Ovary (tissue), 9 donors: ENCODE results near the gene MAP4K2. TPM values are rescaled to one million over a fixed set of nuclear protein-coding genes. Genes with fewer than 3 reads are reported as not detected.

ENCODE experiments used
- DNase-seq, 5 donors: peaks; one replicate each; pipeline ENCODE4 v3.0.0-alpha.2; 2019 to 2020
- H3K27ac ChIP-seq, 2 donors: fragments of 200-600 bp; one replicate each; pipeline versions ENCODE4 v1.5.1 to v1.8.0; 2019 to 2022
- H3K27me3 ChIP-seq: fragments of 200-600 bp; one replicate; pipeline ENCODE4 v1.8.0; 2022
- H3K36me3 ChIP-seq: fragments of 200-600 bp; sonication (generic); one replicate; pipeline ENCODE4 v1.5.1; 2019
- H3K4me1 ChIP-seq: one replicate; pipeline ENCODE4 v1.8.1; 2013; ENCODE audit warnings: mild to moderate bottlenecking, moderate library complexity; ENCODE audit not compliant: insufficient read depth
- H3K4me3 ChIP-seq: fragments of 200-600 bp; sonication (generic); one replicate; pipeline ENCODE4 v1.5.1; 2017
- H3K9me3 ChIP-seq, 2 donors: fragments of 200-600 bp in 1 of 2; sonication (generic) in 1 of 2; one replicate each; pipeline versions ENCODE4 v1.5.1 to v1.8.1; 2013 to 2019; ENCODE audit warnings: mild to moderate bottlenecking in 1 of 2, moderate library complexity in 1 of 2
- EP300 ChIP-seq: sonication (generic); formaldehyde crosslinking; IDR thresholded peaks from one replicate; pipeline ENCODE4 v1.6.1; 2017; ENCODE audit warnings: antibody characterized with exemption
- POLR2A ChIP-seq: fragments of 450-650 bp; IDR thresholded peaks from one replicate; pipeline ENCODE4 v1.6.1; 2017; ENCODE audit warnings: antibody characterized with exemption, mild to moderate bottlenecking, moderate library complexity
- whole genome bisulfite sequencing, 3 donors: extraction: QIAGEN DNeasy Blood & Tissue Kit in 1 of 3; methylation state at CpG; one replicate each; pipeline versions ENCODE4 v1.1.5 to v1.1.7; 2013 to 2017; 5-methylcytosine and 5-hydroxymethylcytosine counted together
- intact Hi-C, 4 donors: fragments of 100-400 bp; cut with DNase I; formaldehyde crosslinking; loops; one replicate each; pipeline versions ENCODE4 v1.11.0 to v1.15.1; 2022 to 2023
- polyA plus RNA-seq, 2 donors: library from polyadenylated mRNA; stranded (reverse); fragments of 200-250 nt in 1 of 2; fragments of 350-450 nt in 1 of 2; fragmentation: Illumina TruSeq in 1 of 2; extraction: RNeasy Lipid Tissue Mini Kit (QIAGEN cat#74804) in 1 of 2; gene quantifications; one replicate each; pipeline ENCODE4 v1.2.3, GENCODE V29; 2013 to 2014
- total RNA-seq, 7 donors: library from RNA; depleted of rRNA in 2 of 7; stranded (reverse); fragments of >200 nt in 2 of 7; fragmentation: NEBNext Ultra II Directional in 3 of 7; extraction: Animal tissue kit (Norgen Biotek cat#: 25700) in 3 of 7; gene quantifications; one replicate each; pipeline versions ENCODE4 v1.1.0 to v1.2.4, GENCODE V29; 2016 to 2023
- TF ChIP-seq, protein P1 (sequence below), 3 donors: fragments of 450-650 bp in 2 of 3; fragments of 200-600 bp in 1 of 3; IDR thresholded peaks; one replicate each; pipeline versions ENCODE4 v1.5.1 to v1.8.0; 2016 to 2022; ENCODE audit warnings: antibody characterized with exemption in 3 of 3, mild to moderate bottlenecking in 1 of 3
- donor health status: DM: no; HTN: no; CAD: no; lungs with moderate emphysema.
- donor health status: DM: no; HTN: no; CAD: no.
- donor health status: Bipolar disorder and iron deficiency.
- donor health status: DM: yes; HTN: yes; CAD: no.
- donor health status: DM: no; HTN: no; CAD: no.
- donor health status: DM: yes; HTN: yes; CAD: no.

MAP4K2 gene
- total and polyA plus RNA-seq, 9 donors = 2.3 to 15.5 (median 11.4) TPM

DNA sequence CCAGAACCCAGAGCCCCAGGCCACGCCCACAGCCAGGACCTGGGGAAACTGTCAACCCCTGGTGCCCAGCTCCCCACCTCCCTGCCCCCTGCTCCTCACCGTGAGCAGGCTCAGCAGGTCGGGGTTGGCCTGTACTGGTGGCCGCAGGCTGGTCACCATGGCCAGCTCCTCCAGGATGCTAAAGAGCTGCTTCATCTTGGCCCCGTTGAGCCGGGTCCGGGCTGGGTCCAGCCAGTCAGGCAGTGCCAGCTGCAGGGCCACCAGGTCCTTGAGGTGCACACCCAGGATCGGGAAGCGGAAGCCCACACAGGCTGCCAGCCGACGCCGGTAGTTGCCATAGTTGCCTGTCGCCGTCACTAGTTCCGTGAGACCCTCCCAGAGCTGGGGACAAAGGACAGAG, 66.4 kb downstream of the MAP4K2 start:
- Histone ChIP-seq H3K4me1 (no peaks in the 10 kb centered on the region), H3K27me3 (no peaks in the 10 kb centered on the region), H3K27ac (no peak overlapping the region), H3K36me3 (no peaks in the 10 kb centered on the region), H3K9me3 (no peaks in the 10 kb centered on the region), H3K4me3 (no peak overlapping the region)
- TF ChIP-seq POLR2A = no peak
- no peak for TF ChIP-seq EP300
- TF ChIP-seq, protein P1, sequence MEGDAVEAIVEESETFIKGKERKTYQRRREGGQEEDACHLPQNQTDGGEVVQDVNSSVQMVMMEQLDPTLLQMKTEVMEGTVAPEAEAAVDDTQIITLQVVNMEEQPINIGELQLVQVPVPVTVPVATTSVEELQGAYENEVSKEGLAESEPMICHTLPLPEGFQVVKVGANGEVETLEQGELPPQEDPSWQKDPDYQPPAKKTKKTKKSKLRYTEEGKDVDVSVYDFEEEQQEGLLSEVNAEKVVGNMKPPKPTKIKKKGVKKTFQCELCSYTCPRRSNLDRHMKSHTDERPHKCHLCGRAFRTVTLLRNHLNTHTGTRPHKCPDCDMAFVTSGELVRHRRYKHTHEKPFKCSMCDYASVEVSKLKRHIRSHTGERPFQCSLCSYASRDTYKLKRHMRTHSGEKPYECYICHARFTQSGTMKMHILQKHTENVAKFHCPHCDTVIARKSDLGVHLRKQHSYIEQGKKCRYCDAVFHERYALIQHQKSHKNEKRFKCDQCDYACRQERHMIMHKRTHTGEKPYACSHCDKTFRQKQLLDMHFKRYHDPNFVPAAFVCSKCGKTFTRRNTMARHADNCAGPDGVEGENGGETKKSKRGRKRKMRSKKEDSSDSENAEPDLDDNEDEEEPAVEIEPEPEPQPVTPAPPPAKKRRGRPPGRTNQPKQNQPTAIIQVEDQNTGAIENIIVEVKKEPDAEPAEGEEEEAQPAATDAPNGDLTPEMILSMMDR (IDR thresholded peaks at IDR 0.05) = no peak
- intact Hi-C loops = no loop called here
- WGBS, 3 donors = 92 to 95% (median 93%) methylated on average over 15 of the region's 15 CpGs
- no peak for DNase-seq

GRCh38 chr11:64735725-64736259, 67.2 kb downstream of the MAP4K2 start:
- intact Hi-C loops = no loop called here
- no peaks in the 10 kb centered on the region for H3K9me3 ChIP-seq
- H3K36me3 ChIP-seq = no peaks in the 10 kb centered on the region
- no peak overlapping the region for H3K27ac ChIP-seq
- H3K4me1 ChIP-seq = no peaks in the 10 kb centered on the region
- H3K27me3 ChIP-seq = no peaks in the 10 kb centered on the region
- WGBS, 3 donors = 79 to 87% (median 82%) methylated on average over 9 of the region's 9 CpGs
- DNase-seq = no peak
- no peak overlapping the region for H3K4me3 ChIP-seq
- TF ChIP-seq POLR2A (no peak), EP300 (no peak)
- TF ChIP-seq, protein P1 (IDR thresholded peaks at IDR 0.05) = no peak

Other genes starting within 250 kb of the MAP4K2 start
- under 1 TPM in 5 of 7 donors, not detected in 2; 0.12 to 0.65 (median 0.15) TPM for gene SLC22A11, start 247.3 kb downstream of the MAP4K2 start, total RNA-seq
- gene SLC22A11, start 247.3 kb downstream of the MAP4K2 start, polyA plus RNA-seq = under 1 TPM in 1 of 2 donors, not detected in 1; 0.13 TPM
- not detected for gene SLC22A12, start 212.0 kb downstream of the MAP4K2 start, total RNA-seq
- not detected for gene SLC22A12, start 212.0 kb downstream of the MAP4K2 start, polyA plus RNA-seq
- gene NRXN2, start 80.0 kb downstream of the MAP4K2 start, total RNA-seq = 10 to 100 TPM in 5 of 7 donors, 1 to 10 TPM in 2; 7.0 to 64.1 (median 19.7) TPM
- gene NRXN2, start 80.0 kb downstream of the MAP4K2 start, polyA plus RNA-seq = 10 to 100 TPM in 1 of 2 donors, 1 to 10 TPM in 1; 6.4 to 21.5 TPM
- 10 to 100 TPM in 1 of 7 donors, 1 to 10 TPM in 6; 2.1 to 18.9 (median 7.6) TPM for gene RASGRP2, start 59.1 kb downstream of the MAP4K2 start, total RNA-seq
- 1 to 10 TPM; 7.0 to 9.0 TPM for gene RASGRP2, start 59.1 kb downstream of the MAP4K2 start, polyA plus RNA-seq
- 10 to 100 TPM in 1 of 7 donors, 1 to 10 TPM in 5, under 1 TPM in 1; 0.24 to 12.0 (median 3.1) TPM for gene PYGM, start 43.2 kb downstream of the MAP4K2 start, total RNA-seq
- gene PYGM, start 43.2 kb downstream of the MAP4K2 start, polyA plus RNA-seq = 1 to 10 TPM; 1.9 to 6.7 TPM
- gene SF1, start 24.7 kb downstream of the MAP4K2 start, total RNA-seq = 100 to 1,000 TPM; 231 to 380 (median 306) TPM
- gene SF1, start 24.7 kb downstream of the MAP4K2 start, polyA plus RNA-seq = 100 to 1,000 TPM; 131 to 388 TPM
- gene MEN1, start 7.3 kb upstream of the MAP4K2 start, total RNA-seq = 10 to 100 TPM; 17.5 to 28.6 (median 22.6) TPM
- gene MEN1, start 7.3 kb upstream of the MAP4K2 start, polyA plus RNA-seq = 10 to 100 TPM; 14.4 to 20.4 TPM
- gene CDC42BPG, start 41.4 kb upstream of the MAP4K2 start, total RNA-seq = 1 to 10 TPM; 2.6 to 9.5 (median 4.0) TPM
- 1 to 10 TPM in 1 of 2 donors, under 1 TPM in 1; 0.35 to 1.9 TPM for gene CDC42BPG, start 41.4 kb upstream of the MAP4K2 start, polyA plus RNA-seq
- 10 to 100 TPM; 14.3 to 87.8 (median 42.2) TPM for gene EHD1, start 75.4 kb upstream of the MAP4K2 start, total RNA-seq
- 10 to 100 TPM; 14.5 to 14.8 TPM for gene EHD1, start 75.4 kb upstream of the MAP4K2 start, polyA plus RNA-seq
- gene ATG2A, start 114.0 kb upstream of the MAP4K2 start, total RNA-seq = 10 to 100 TPM; 22.2 to 40.1 (median 30.4) TPM
- 10 to 100 TPM in 1 of 2 donors, 1 to 10 TPM in 1; 2.2 to 23.4 TPM for gene ATG2A, start 114.0 kb upstream of the MAP4K2 start, polyA plus RNA-seq
- 10 to 100 TPM in 5 of 7 donors, 1 to 10 TPM in 2; 9.0 to 12.8 (median 12.2) TPM for gene PPP2R5B, start 121.5 kb upstream of the MAP4K2 start, total RNA-seq
- gene PPP2R5B, start 121.5 kb upstream of the MAP4K2 start, polyA plus RNA-seq = 10 to 100 TPM in 1 of 2 donors, 1 to 10 TPM in 1; 8.0 to 16.2 TPM
- gene GPHA2, start 132.7 kb upstream of the MAP4K2 start, total RNA-seq = 1 to 10 TPM in 3 of 7 donors, under 1 TPM in 3, not detected in 1; 0.45 to 1.6 (median 0.88) TPM
- under 1 TPM in 1 of 2 donors, not detected in 1; 0.58 TPM for gene GPHA2, start 132.7 kb upstream of the MAP4K2 start, polyA plus RNA-seq
- gene MAJIN, start 168.9 kb upstream of the MAP4K2 start, total RNA-seq = under 1 TPM in 1 of 7 donors, not detected in 6; 0.46 TPM
- not detected for gene MAJIN, start 168.9 kb upstream of the MAP4K2 start, polyA plus RNA-seq
- gene BATF2, start 193.8 kb upstream of the MAP4K2 start, total RNA-seq = 1 to 10 TPM; 1.4 to 3.4 (median 2.3) TPM
- 1 to 10 TPM; 1.5 to 2.8 TPM for gene BATF2, start 193.8 kb upstream of the MAP4K2 start, polyA plus RNA-seq
- 100 to 1,000 TPM in 4 of 7 donors, 10 to 100 TPM in 3; 77.3 to 147 (median 101) TPM for gene ARL2, start 210.9 kb upstream of the MAP4K2 start, total RNA-seq
- 10 to 100 TPM; 60.9 to 86.3 TPM for gene ARL2, start 210.9 kb upstream of the MAP4K2 start, polyA plus RNA-seq
- 10 to 100 TPM; 10.2 to 30.5 (median 19.9) TPM for gene SNX15, start 224.2 kb upstream of the MAP4K2 start, total RNA-seq
- gene SNX15, start 224.2 kb upstream of the MAP4K2 start, polyA plus RNA-seq = 10 to 100 TPM; 15.0 to 23.8 TPM
- 10 to 100 TPM in 2 of 7 donors, 1 to 10 TPM in 5; 7.3 to 11.6 (median 8.5) TPM for gene SAC3D1, start 238.0 kb upstream of the MAP4K2 start, total RNA-seq
- 1 to 10 TPM; 1.1 to 7.6 TPM for gene SAC3D1, start 238.0 kb upstream of the MAP4K2 start, polyA plus RNA-seq